Upper lobe of right lung (tissue), 1 donor: ENCODE results near the gene GNA14. TPM values are rescaled to one million over a fixed set of nuclear protein-coding genes. Genes with fewer than 3 reads are reported as not detected.
"Not testable (repeated sequence)": the region's sequence is repeated elsewhere in the genome, so short reads cannot be mapped to it uniquely, and the experiment has no call there.

ENCODE experiments used
- ATAC-seq: fragments of 200-7000 bp; cut with Tn5 transposase; one replicate; pipeline ENCODE4 v1.9.1; 2020; ENCODE audit warnings: mild to moderate bottlenecking, moderate library complexity
- DNase-seq: peaks from one replicate; pipeline ENCODE4 v3.0.0-alpha.2; 2020
- H3K27ac ChIP-seq: fragments of 200-600 bp; one replicate; pipeline ENCODE4 v1.8.0; 2022
- H3K27me3 ChIP-seq: fragments of 200-600 bp; one replicate; pipeline ENCODE4 v1.8.0; 2022; ENCODE audit warnings: mild to moderate bottlenecking
- H3K36me3 ChIP-seq: fragments of 200-600 bp; one replicate; pipeline ENCODE4 v1.8.0; 2022
- H3K4me1 ChIP-seq: fragments of 200-600 bp; one replicate; pipeline ENCODE4 v1.8.0; 2022
- H3K4me3 ChIP-seq: fragments of 200-600 bp; one replicate; pipeline ENCODE4 v1.8.0; 2022; ENCODE audit warnings: mild to moderate bottlenecking
- H3K9me3 ChIP-seq: fragments of 200-600 bp; one replicate; pipeline ENCODE4 v1.8.0; 2022
- CTCF ChIP-seq: fragments of 200-600 bp; IDR thresholded peaks from one replicate; pipeline ENCODE4 v1.8.0; 2022; ENCODE audit warnings: antibody characterized with exemption
- intact Hi-C: fragments of 100-400 bp; cut with DNase I; formaldehyde crosslinking; loops from one replicate; pipeline ENCODE4 v1.11.0; 2022
- total RNA-seq: library from RNA; stranded (reverse); fragmentation: NEBNext Ultra II Directional; extraction: Animal tissue kit (Norgen Biotek cat#: 25700); gene quantifications from one replicate; pipeline ENCODE4 v1.2.1, GENCODE V29; 2021
- donor health status: DM: no; HTN: yes; CAD: no; lungs with severe emphysema.

The GNA14 gene
- total RNA-seq, 1 donor from 2014 or later = 15.7 TPM

GRCh38 chr9:77649109-77649812, 1.1 kb upstream of the GNA14 start:
- DNase-seq = no peak
- peak overlapping the region; percentile 63 for H3K27ac ChIP-seq

GRCh38 chr9:77647267-77648233, 572 bp downstream of the GNA14 start:
- ATAC-seq = peak; percentile 31
- intact Hi-C loops = no loop called here
- TF ChIP-seq CTCF = no peak
- no peaks in the 10 kb centered on the region for H3K9me3 ChIP-seq
- no peaks in the 10 kb centered on the region for H3K36me3 ChIP-seq
- DNase-seq = no peak
- H3K4me3 ChIP-seq = peak overlapping the region; percentile 69
- H3K4me1 ChIP-seq = peaks cover 11% of the 10 kb centered on the region
- H3K27me3 ChIP-seq = no peaks in the 10 kb centered on the region
- H3K27ac ChIP-seq = peak overlapping the region; percentile 63

More at GRCh38 chr9:77649109-77649812, 1.1 kb upstream of the GNA14 start:
- intact Hi-C loops = no loop called here
- no peaks in the 10 kb centered on the region for H3K36me3 ChIP-seq
- H3K4me3 ChIP-seq = peak overlapping the region; percentile 69
- TF ChIP-seq CTCF = peak; percentile 56
- H3K27me3 ChIP-seq = no peaks in the 10 kb centered on the region
- peaks cover 11% of the 10 kb centered on the region for H3K4me1 ChIP-seq
- ATAC-seq = peak; percentile 41
- H3K9me3 ChIP-seq = no peaks in the 10 kb centered on the region

DNA sequence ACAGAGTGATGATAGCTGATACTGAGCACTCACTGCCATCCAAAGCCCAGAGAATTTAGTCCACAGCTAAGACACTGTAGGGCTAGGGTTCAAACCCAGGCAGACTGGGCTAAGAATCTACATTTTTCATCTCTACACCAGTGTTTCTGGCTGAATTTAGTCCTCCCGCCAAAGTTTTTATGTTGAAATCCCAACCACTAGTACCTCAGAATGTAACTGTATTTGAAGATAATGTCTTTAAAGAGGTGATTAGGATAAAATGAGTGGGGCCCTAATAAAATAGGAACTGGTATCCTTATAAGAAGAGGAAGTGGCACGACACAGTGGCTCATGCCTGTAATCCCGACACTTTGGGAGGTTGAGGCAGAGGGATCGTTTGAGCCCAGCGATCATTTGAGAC, 4.3 kb downstream of the GNA14 start:
- no peaks in the 10 kb centered on the region for H3K27me3 ChIP-seq
- TF ChIP-seq CTCF = no peak
- ATAC-seq = no peak
- no peak for DNase-seq
- no peaks in the 10 kb centered on the region for H3K36me3 ChIP-seq
- no peaks in the 10 kb centered on the region for H3K9me3 ChIP-seq
- H3K27ac ChIP-seq = no peak overlapping the region
- H3K4me1 ChIP-seq = peaks cover under 1% of the 10 kb centered on the region
- no peak overlapping the region for H3K4me3 ChIP-seq
- intact Hi-C loops = no loop called here

DNA sequence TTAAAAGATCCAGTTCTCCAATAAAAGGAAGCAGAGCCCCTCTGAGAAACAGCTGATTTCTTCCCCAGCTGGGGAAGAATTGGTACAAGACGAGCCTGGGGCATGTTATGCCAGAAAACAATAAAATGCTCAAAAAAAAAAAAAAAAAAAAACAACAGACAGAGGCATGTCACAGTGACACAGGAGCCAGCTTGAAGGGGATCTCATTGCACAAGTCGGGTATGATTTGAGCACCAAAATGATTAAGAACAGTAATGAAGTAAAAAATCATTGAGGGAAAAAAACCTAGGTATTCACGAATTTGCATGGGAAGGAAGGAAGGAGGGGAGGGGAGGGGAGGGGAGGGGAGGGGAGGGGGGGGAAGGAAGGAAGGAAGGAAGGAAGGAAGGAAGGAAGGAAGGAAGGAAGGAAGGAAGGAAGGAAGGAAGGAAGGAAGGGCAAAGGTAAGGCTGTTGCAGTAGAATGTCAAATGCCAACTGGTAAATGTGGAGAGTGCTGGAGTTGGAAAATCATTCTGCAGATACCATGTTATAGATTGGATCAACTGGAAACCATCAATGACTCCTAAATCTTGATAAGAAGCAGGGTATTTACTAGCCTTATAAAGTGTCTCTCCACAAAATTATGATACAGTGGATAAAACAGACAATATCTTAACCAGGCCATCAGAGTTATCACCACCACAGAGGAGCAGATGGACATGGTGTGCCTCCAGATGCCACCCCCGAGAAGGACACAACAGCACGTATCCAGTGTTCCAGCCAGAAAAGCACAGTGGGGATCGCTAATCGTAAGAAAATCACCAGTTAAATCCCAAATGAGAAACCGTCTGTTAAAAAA, 7.2 kb downstream of the GNA14 start:
- no peaks in the 10 kb centered on the region for H3K36me3 ChIP-seq
- intact Hi-C loops = no loop called here
- H3K27ac ChIP-seq = no peak overlapping the region
- TF ChIP-seq CTCF = no peak
- no peaks in the 10 kb centered on the region for H3K4me1 ChIP-seq
- no peaks in the 10 kb centered on the region for H3K9me3 ChIP-seq
- no peak for DNase-seq
- H3K4me3 ChIP-seq = no peak overlapping the region
- ATAC-seq = no peak
- H3K27me3 ChIP-seq = no peaks in the 10 kb centered on the region

DNA sequence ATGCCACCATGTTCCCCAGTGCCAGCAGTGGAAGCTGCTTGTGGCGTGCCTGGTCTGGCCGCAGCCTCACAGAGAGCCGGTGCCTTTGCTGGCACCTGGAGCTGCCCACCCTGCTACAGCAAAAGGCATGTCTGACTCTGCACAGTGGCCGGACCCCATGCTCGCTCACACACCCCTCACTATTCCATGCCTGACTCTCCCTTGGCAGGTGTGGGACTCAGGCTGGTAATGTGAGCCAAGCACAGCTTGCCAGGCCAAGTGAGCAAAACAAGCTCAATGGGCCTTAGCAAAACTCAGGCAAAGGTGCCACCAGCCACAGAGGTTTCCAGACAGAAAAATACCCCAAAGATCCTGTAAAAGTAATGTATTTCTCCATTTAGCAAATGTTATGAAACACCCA, 15.5 kb downstream of the GNA14 start:
- intact Hi-C loops = no loop called here
- ATAC-seq (no peak), DNase-seq (no peak)
- TF ChIP-seq CTCF = no peak
- H3K4me1 ChIP-seq = no peaks in the 10 kb centered on the region
- H3K4me3 ChIP-seq = no peak overlapping the region
- H3K27me3 ChIP-seq = no peaks in the 10 kb centered on the region
- H3K9me3 ChIP-seq = peaks cover 4% of the 10 kb centered on the region
- no peak overlapping the region for H3K27ac ChIP-seq
- H3K36me3 ChIP-seq = no peaks in the 10 kb centered on the region

GRCh38 chr9:77628864-77629263, 19.3 kb downstream of the GNA14 start:
- ATAC-seq, intact Hi-C loops, DNase-seq, H3K27me3 ChIP-seq, H3K27ac ChIP-seq, H3K4me1 ChIP-seq, H3K4me3 ChIP-seq, H3K36me3 ChIP-seq: not testable (repeated sequence)
- peaks cover 10% of the 10 kb centered on the region for H3K9me3 ChIP-seq
